ENCODE measurements around the gene DSP.

The DSP gene

DNA sequence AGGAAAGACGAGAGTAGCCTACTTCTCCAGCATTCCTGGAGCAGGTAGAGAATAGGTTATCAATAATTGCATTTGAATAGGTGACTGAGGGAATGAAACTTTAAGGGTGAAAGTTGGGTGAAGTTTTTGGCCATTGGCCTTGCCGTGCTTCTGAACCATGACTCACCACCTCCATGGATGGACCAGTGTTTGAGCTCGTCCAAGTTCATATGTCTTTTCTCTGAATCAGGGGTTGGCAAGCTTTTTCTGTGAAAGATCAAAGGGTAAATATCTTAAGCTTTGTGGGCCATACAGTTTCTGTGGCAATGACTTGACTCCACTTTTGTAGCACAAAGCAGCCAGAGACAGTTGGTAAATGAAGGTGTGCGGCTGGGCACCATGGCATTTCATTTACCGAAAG, 80.3 kb downstream of the DSP start:
- Histone ChIP-seq H3K4me3 (ENCODE audit: low read length) (no peak overlapping the region), H3K27me3 (ENCODE audit: low read depth, low read length) (no peaks in the 10 kb centered on the region), H2AFZ (ENCODE audit: low read depth, low read length) (no peak overlapping the region), H3K36me3 (replicated peaks; ENCODE audit: low read depth, low read length) (no peaks in the 10 kb centered on the region), H3K9ac (ENCODE audit: low read length) (no peak overlapping the region), H3K4me2 (ENCODE audit: low read length) (no peak overlapping the region), H3K27ac (ENCODE audit: low read length) (no peak overlapping the region), H3K79me2 (ENCODE audit: low read length) (no peaks in the 10 kb centered on the region), H3K9me3 (ENCODE audit: insufficient read depth, low read length) (no peaks in the 10 kb centered on the region), H4K20me1 (ENCODE audit: insufficient read depth, low read length) (no peaks in the 10 kb centered on the region), H3K4me1 (ENCODE audit: low read length) (peaks cover 9% of the 10 kb centered on the region)
- no peak for TF ChIP-seq EZH2phosphoT487 (IDR thresholded peaks at IDR 0.05; ENCODE audit: low read depth)
- TF ChIP-seq, protein P1, sequence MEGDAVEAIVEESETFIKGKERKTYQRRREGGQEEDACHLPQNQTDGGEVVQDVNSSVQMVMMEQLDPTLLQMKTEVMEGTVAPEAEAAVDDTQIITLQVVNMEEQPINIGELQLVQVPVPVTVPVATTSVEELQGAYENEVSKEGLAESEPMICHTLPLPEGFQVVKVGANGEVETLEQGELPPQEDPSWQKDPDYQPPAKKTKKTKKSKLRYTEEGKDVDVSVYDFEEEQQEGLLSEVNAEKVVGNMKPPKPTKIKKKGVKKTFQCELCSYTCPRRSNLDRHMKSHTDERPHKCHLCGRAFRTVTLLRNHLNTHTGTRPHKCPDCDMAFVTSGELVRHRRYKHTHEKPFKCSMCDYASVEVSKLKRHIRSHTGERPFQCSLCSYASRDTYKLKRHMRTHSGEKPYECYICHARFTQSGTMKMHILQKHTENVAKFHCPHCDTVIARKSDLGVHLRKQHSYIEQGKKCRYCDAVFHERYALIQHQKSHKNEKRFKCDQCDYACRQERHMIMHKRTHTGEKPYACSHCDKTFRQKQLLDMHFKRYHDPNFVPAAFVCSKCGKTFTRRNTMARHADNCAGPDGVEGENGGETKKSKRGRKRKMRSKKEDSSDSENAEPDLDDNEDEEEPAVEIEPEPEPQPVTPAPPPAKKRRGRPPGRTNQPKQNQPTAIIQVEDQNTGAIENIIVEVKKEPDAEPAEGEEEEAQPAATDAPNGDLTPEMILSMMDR (IDR thresholded peaks at IDR 0.05; ENCODE audit: low read depth, low read length), result no peak

DNA sequence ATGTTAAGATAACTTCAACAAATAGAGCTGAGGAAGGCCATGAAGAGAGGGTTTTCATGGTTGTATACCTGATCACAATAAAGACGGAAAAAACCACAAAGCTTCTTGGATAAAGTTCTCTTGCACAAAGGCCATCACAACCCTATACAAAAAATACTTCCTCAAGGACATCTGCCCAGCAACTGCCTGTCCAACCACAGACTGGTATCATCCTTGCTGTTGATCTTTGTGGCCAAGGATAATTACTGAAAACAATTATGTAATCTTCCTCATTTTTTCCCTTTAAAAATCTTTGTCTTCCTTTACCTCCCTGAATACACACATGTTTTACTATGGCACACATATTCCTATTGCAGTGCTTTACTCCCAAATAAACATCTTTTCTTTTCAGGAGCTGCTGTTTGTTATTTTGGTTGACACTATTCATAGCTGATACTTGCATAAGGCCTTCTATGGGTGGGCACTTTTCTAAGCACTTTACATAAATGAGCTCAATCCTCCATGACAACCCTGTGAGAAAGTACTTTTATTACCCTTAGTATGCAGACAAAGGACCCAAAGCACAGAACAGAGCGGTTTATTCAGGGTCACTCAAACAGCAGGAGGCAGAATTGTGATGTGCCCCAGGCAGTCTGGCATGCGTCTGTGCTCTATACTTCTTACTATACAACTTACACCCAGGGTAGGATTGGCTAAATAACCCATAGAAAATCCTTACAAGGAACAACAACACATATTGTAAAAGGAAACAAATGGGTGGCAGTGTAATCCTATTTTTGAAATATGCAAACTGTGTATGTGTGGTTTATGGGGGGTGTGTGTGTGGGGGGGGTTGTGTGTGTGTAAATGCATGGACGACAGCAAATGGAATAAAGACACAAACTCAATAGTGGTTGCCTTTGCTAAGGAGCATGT, 83.6 kb downstream of the DSP start:
- H3K27me3 ChIP-seq (ENCODE audit: low read depth, low read length), result no peaks in the 10 kb centered on the region

DNA sequence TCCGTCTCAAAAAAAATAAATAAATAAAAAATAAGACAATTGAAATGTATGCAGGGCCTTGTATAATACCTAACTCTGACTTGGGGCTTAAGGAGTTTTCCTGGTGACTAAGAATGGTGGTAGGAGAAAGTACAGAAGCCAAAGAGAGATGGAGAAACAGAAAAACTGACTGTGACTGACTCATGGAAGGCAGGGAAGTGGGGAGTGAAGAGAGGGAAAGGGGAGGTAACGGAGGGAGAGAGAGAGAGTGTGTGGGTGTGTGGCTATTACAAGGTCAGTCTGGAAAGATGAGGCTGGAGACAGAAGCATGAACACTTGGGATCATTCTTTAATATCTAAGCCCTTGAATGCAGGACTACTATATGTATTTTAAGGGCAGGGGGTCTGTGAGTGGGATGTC, 87.0 kb downstream of the DSP start:
- Histone ChIP-seq H3K4me2 (ENCODE audit: low read length) (no peak overlapping the region), H3K4me1 (ENCODE audit: low read length) (no peaks in the 10 kb centered on the region), H3K27me3 (ENCODE audit: low read depth, low read length) (no peaks in the 10 kb centered on the region), H3K36me3 (replicated peaks; ENCODE audit: low read depth, low read length) (no peaks in the 10 kb centered on the region), H3K27ac (ENCODE audit: low read length) (no peak overlapping the region), H4K20me1 (ENCODE audit: insufficient read depth, low read length) (no peaks in the 10 kb centered on the region), H3K79me2 (ENCODE audit: low read length) (no peaks in the 10 kb centered on the region), H3K9me3 (ENCODE audit: insufficient read depth, low read length) (no peaks in the 10 kb centered on the region), H3K4me3 (ENCODE audit: low read length) (no peak overlapping the region), H3K9ac (ENCODE audit: low read length) (no peak overlapping the region), H2AFZ (ENCODE audit: low read depth, low read length) (no peak overlapping the region)
- no peak for TF ChIP-seq EZH2phosphoT487 (IDR thresholded peaks at IDR 0.05; ENCODE audit: low read depth)
- TF ChIP-seq, protein P1 (IDR thresholded peaks at IDR 0.05; ENCODE audit: low read depth, low read length), result no peak

More for the DNA sequence above, 83.6 kb downstream of the DSP start:
- no peaks in the 10 kb centered on the region for H3K4me1 ChIP-seq (ENCODE audit: low read length)
- H3K4me3 ChIP-seq (ENCODE audit: low read length), result no peak overlapping the region
- H3K9ac ChIP-seq (ENCODE audit: low read length), result no peak overlapping the region
- no peak overlapping the region for H3K4me2 ChIP-seq (ENCODE audit: low read length)
- no peaks in the 10 kb centered on the region for H4K20me1 ChIP-seq (ENCODE audit: insufficient read depth, low read length)
- H3K79me2 ChIP-seq (ENCODE audit: low read length), result no peaks in the 10 kb centered on the region
- no peaks in the 10 kb centered on the region for H3K36me3 ChIP-seq (replicated peaks; ENCODE audit: low read depth, low read length)
- no peak overlapping the region for H2AFZ ChIP-seq (ENCODE audit: low read depth, low read length)
- TF ChIP-seq EZH2phosphoT487 (IDR thresholded peaks at IDR 0.05; ENCODE audit: low read depth), result no peak
- TF ChIP-seq, protein P1 (IDR thresholded peaks at IDR 0.05; ENCODE audit: low read depth, low read length), result 0 out of 2 replicates have a peak, but pooled peaks have one; percentile 15
- no peaks in the 10 kb centered on the region for H3K9me3 ChIP-seq (ENCODE audit: insufficient read depth, low read length)
- no peak overlapping the region for H3K27ac ChIP-seq (ENCODE audit: low read length)

DNA sequence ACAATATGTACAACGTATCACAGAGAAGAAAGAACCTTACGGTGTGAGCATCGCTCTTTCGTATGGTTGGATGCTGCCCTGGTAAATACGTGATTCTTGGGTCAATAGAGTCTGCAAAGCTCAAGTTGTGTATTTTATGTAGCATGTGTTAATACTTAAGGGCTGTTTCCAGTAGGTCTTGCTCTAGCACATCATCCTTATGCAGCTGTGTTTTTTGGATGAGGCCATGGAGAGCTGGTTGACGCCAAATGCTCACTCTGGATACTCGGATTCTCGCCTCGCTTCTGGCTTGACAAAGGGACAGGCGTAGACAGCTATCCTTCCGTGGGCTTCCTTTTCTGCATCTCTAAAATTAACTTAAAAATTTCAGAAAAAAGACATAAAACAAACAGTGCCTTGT, 87.4 kb downstream of the DSP start:
- Histone ChIP-seq H3K79me2 (ENCODE audit: low read length) (no peaks in the 10 kb centered on the region), H3K4me1 (ENCODE audit: low read length) (no peaks in the 10 kb centered on the region), H3K4me2 (ENCODE audit: low read length) (no peak overlapping the region), H3K9me3 (ENCODE audit: insufficient read depth, low read length) (no peaks in the 10 kb centered on the region), H3K27me3 (ENCODE audit: low read depth, low read length) (no peaks in the 10 kb centered on the region), H3K36me3 (replicated peaks; ENCODE audit: low read depth, low read length) (no peaks in the 10 kb centered on the region), H4K20me1 (ENCODE audit: insufficient read depth, low read length) (no peaks in the 10 kb centered on the region), H2AFZ (ENCODE audit: low read depth, low read length) (no peak overlapping the region), H3K27ac (ENCODE audit: low read length) (no peak overlapping the region), H3K9ac (ENCODE audit: low read length) (no peak overlapping the region), H3K4me3 (ENCODE audit: low read length) (no peak overlapping the region)
- TF ChIP-seq EZH2phosphoT487 (IDR thresholded peaks at IDR 0.05; ENCODE audit: low read depth), result no peak
- TF ChIP-seq, protein P1 (IDR thresholded peaks at IDR 0.05; ENCODE audit: low read depth, low read length), result no peak

All from OCI-LY3 (cell line).